GM19463 (cell line): Measurements from ENCODE around the gene TOR1B.
"Not testable (repeated sequence)": the region's sequence is repeated elsewhere in the genome, so short reads cannot be mapped to it uniquely, and the experiment has no call there.

ENCODE experiments used
- ATAC-seq: cut with Tn5 transposase; IDR thresholded peaks from one replicate; pipeline ENCODE4 v1.9.1; 2021; ENCODE audit warnings: mild to moderate bottlenecking, moderate library complexity; ENCODE audit not compliant: unreplicated experiment

Gene TOR1B

DNA sequence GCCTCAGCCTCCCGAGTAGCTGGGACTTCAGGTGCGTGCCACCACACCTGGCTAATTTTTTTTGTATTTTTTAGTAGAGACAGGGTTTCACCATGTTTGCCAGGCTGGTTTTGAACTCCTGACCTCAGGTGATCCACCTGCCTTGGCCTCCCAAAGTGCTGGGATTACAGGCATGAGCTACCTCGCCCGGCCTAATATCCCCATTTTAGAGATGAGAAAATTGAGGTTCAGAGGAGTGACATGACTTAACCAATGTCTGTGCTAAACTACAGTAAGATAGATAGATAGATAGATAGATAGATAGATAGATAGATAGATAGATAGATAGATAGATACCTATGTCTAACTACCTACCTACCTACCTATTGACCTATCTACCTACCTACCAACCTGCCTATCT, 26.9 kb upstream of the TOR1B start:
- not testable (repeated sequence) for ATAC-seq

DNA sequence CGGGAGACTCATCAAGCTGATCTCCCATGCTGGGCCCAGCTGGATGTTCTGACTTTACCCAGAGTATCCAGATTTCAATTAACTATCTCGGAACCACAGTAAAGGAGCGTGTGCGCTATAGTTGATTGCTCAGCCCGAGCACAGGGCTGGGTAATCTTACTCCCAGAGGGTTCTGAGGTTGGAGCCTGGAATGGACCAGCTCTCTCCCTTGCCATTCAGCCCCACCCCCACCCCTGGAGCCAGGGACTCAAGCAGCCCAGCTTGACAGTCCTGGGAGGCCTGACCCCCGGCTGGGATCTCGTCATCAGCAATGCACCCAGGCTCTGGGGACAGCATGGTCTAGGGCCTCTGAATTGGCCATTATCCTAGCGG, 26.4 kb upstream of the TOR1B start:
- ATAC-seq = no peak

DNA sequence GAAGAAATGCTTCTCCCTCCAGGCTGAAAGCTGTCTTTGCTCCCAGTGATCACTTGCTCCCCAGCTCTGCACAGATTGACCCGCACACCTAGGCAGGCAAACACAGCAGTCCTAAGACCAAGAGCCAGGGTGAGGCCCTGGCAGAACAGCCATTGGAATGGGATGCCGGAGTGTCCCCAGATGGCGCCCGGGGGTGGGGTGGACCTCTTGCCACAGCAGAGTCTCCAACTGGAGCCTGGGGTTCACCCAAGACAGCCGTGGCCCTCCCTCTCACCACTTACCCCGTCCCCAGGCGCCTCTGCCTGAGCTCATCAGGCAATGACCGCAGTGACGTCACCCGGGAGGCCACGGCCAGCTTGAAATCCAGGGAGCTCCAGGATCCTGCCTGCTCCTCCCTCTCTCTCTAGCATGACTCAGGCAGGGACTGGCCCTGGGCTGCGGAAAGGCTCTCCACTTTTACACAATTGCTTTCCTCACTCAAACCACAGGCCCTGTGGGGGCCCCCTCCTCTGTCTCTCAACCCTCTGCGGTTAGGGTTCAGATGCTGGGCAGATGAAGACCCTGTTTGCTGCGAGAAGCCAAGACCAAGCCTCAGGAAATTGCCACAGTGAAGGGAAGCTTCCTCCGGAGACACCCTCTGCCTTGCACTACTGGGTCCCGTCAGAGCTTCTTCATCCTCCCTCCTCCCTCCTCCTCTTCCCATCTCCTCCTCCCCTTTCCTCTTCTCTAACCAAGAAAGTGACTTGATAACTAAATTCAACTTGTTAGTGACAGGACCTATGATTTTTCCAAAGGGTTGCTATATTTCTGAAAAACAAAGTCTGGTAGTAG, 25.8 kb upstream of the TOR1B start:
- no peak for ATAC-seq

DNA sequence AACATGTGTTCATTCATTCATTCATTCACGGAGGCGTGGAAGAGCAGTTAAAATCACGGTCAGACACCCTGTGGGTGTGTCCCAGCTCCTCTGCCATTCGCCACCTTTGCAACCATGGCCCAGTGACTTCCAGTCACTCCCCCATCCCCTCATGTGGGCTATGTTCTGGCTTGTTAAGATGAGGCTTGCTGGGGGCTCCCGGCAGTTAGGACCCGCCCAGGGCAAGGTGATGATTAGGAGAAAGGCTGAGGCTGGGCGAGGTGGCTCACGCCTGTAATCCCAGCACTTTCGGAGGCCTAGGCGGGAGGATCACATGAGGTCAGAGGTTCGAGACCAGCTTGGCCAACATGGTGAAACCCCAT, 25.2 kb upstream of the TOR1B start:
- ATAC-seq = no peak

DNA sequence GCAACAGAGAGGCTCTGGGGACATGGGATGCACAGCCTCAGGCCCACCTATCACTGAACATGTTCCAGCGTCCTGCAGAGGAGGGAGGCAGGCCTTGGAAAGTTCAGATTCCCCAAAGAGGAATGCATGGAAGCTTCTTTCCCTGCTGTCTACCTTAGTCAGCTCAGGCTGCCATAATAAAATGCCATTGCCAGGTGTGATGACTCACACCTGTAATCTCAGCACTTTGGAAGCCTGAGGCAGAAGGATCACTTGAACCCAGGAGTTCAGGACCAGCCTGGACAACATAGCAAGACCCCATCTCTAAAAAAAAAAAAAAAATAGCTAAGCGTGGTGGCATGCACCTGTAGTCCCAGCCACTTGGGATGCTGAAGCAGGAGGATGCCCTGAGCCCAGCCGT, 24.5 kb upstream of the TOR1B start:
- no peak for ATAC-seq

DNA sequence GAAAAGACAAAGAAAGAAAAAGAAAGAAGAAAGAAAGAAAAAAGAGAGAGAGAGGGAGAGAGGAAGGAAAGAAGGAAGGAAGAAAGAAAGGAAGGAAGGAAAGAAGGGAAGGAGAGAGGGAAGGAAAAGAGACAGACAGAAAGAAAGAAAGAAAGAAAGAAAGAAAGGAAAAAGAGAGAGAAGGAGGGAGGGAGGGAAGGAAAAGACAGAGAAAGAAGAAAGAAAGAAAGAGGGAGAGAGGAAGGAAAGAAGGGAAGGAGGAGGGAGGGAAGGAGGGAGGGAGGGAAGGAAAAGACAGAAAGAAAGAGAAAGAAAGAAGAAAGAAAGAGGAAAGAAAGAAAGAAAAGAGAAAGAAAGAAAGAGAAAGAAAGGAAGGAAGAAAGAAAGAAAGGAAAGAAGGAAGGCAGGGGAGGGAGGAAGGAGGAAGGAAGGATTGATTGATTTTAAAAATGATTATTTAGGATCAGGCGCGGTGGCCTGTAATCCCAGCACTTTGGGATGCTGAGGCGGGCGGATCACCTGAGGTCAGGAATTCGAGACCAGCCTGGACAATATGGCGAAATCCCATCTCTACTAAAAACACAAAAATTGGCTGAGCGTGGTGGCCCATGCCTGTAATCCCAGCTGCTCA, 23.3 kb upstream of the TOR1B start:
- no peak for ATAC-seq

DNA sequence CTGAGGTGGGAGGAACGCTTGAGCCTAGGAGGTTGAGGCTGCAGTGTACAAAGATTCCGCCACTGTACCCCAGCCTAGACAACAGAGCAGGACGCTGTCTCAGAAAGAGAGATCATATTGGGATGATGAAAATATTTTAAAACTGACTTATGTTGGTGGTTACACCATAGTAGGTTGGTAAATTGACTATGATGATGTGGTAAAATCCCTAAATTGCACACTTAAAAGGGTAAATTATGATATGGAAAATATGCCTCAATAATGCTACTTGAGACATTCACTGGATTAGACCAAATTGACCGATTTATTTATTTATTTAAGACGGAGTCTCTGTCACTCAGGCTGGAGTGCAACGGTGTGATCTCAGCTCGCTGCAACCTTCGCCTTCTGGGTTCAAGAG, 21.9 kb upstream of the TOR1B start:
- ATAC-seq = no peak

DNA sequence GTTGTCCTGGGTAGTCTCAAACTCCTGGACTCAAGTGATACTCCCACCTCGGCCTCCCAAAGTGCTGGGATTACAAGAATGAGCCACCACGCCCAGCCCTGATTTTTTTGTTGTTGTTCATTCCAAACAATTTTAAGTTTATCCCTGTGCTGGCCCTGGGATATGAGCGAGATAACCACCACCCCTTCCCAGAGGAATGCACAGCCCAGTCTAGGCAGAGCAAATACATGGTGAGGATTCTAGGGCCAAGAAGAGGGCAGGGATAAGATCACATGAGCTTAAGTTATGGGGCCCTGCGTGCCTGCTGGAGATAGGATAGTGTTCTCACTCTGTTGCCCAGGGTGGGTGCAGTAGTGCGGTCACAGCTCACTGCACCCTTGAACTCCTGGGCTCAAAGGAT, 21.0 kb upstream of the TOR1B start:
- no peak for ATAC-seq

DNA sequence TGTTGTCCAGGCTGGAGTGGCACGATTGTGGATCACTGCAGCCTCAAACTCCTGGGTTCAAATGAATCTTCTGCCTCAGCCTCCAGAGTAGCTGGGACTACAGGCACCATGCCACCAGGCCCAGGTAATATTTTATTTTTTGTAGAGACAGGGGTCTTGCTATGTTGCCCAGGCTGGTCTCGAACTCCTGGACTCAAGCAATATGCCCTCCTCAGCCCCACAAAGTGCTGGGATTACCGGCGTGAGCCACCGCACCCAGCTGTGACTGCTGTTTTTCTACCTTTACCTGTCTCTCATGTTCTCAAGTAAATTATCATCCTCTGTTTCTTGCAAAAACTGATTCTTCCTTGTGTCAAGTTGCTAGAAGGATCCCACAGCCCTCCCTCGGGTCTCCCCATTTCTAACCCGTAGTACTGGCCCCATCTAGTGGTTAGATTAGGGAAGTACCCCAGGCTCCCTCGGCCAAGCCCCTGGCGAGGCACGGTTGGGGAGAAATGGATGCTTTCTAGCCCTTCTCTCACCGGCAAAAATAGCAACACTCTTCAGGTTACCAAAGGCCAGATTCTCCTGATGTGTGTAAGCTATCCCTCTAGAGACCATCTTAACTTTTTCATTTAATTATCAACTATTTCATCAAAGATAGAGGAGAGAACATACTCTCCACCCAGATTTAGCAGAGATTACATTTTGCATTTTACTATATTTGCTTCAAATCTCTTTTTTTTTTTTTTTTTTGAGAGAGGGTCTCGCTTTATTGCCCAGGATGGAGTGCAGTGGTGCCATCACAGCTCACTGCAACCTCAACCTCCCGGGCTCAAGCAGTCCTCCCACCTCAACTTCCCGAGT, 19.2 kb upstream of the TOR1B start:
- ATAC-seq = no peak

DNA sequence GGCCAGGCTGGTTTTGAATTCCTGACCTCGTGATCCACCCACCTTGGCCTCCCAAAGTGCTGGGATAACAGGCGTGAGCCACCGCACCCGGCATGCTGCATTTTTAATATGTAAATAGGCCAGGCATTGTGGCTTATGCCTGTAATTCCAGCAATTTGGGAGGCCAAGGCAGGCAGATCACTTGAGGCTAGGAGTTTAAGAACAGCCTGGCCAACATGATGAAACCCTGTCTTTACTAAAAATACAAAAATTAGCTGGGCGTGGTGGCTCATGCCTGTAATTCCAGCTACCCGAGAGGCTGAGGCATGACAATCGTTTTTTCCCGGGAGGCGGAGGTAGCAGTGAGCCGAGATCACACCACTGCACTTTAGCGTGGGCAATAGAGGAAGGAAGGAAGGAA, 18.0 kb upstream of the TOR1B start:
- not testable (repeated sequence) for ATAC-seq

DNA sequence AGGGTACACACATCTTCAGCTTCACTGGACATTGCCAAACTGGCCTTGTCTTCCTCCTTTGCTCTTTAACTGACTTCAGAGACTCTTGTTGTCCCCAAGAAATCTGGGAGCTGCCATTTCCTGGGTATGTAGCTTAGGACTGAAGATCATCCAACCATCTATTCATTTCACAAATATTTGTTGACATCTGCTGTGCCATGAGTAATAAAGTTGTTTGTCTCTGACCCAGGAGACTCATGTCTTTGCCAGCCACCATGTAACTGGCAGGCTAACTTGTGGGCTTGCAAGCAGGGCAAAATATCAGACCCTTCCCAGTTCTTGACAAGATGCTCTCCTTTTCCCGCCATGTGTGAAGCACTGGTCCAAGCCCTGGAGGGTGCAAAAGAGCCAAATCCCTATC, 17.1 kb upstream of the TOR1B start:
- ATAC-seq = no peak

DNA sequence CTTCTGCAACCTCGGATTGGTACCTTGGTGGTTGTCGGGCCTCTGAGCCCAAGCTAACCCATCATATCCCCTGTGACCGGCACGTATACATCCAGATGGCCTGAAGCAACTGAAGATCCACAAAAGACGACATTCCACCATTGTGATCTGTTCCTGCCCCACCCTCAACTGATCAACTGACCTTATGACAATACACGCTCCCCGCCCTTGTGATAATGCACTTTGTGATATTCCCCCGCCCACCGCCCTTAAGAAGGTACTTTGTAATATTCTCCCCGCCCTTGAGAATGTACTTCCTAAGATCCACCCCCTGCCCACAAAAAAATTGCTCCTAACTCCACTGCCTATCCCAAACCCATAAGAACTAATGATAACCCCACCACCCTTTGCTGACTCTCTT, 16.5 kb upstream of the TOR1B start:
- no peak for ATAC-seq

DNA sequence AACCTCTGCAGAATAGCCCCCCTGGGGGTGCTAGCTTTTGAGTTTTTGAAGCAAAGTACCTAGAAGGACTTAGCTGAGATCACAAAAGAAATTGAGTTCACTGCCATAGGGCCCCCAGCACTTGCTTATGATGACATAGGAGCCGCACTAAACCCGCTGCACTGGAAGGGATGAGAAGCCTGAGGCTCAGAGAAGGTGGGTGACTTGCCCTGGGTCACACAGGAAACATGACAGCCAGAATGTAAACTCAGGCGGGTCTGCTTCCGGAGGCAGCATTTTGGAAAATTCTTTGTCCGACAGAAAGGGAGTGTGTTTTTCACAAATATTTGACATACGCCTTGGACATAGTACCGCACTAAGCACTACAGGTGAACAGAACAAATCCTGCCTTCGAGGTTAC, 8.4 kb upstream of the TOR1B start:
- no peak for ATAC-seq

DNA sequence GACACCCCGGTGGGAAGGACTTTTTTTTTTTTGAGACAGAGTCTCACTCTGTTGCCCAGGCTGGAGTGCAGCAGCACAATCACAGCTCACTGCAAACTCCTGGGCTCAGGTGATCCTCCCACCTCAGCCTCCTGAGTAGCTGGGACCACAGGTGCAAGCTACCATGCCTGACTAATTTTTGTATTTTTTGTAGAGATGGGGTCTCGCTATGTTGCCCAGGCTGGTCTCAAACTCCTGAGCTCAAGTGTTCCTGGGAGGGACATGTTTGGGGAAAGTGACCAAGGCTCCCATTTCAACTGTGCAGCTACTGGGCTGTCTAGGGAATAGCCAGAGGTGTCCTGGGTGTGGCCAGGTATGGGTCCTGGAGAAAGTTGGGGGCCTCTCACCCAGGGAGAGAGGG, 7.0 kb upstream of the TOR1B start:
- ATAC-seq = not testable (repeated sequence)

DNA sequence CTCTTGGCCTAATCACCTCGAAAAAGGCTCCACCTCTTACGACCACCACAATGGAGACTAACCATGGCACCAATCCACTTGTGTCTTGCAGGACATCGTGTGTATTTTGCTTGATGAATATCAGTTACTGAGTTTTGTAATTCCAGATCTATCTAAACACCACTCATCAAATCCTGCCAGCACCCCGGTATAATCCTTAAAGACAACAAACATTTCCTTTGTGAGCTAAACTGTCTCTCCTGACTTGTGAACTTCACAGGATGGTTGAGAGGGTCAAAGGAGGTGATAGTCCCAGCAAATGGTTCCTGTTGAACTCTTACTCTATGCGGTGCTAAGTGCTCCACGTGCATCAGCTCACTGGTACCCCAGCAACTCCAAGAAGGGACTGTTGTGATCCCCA, 4.0 kb upstream of the TOR1B start:
- no peak for ATAC-seq

DNA sequence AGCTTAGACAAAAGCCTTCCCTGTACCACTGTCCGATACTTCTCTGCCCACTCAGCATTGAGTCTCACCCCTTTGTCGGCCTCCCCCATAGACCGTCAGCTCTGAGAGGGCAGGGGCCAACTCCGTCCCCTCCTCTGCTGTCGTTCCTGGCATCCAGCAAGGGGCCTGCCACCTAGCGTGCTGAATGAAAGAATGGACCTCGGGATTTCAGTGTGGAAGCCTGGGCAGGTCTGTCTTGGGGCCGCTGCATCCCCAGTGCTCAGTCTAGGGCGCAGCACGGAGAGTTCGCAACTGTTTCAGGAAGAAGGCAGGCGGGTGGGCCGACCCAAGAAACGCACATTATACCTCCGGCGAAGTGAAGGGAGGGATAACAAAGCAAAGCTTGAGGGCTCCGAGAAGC, 1.5 kb upstream of the TOR1B start:
- ATAC-seq = no peak

DNA sequence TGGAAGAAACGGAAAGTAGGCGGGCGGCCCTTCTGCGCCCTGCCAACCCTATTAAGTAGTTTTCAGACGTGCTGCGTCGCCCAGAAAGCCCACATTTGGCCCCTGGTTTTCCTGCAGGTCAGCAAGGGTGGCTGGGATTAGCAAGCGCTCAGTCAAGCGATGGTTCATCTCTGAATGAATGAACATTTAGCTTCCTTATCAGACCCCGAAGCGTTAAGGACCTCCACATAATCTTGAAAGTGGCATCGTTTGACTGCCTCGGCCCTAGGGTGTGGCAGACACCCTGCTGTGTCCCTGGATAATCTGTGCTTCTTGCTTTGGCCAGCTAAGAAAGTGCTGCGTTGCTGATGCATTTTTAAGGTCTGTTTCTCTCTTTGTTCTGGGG, 684 bp downstream of the TOR1B start:
- ATAC-seq = no peak

DNA sequence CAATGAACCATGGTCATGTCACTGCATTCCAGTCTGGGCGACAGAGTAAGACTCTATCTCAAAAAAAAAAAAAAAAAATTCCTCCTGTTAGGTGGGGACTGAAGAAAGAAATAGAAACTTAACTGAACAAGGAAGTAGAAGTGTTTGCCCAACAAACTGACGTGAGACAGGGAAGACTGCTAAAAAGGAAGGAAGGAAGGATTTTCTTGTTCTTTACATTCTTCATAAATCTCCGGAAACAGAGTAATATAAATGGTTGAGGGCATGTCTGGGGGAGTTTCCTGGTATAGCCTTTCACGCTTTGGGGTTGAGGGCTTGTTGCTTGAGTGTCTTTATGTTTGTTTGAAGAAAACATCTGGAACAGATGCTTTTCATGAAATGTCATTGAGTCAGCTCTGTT, 3.1 kb downstream of the TOR1B start:
- no peak for ATAC-seq

DNA sequence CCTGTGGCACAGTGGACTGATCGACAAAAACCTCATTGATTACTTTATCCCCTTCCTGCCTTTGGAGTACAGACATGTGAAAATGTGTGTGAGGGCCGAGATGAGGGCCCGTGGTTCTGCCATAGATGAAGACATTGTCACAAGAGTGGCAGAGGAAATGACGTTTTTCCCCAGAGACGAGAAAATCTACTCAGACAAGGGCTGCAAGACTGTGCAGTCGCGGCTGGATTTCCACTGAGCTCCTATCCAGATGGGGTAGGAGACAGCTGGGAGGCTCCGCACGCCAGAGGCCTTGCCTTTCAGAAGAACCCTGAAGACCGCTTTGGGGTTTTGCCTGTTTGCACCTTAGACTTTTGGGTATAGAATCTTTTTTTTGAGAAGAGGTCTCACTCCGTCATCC, 6.4 kb downstream of the TOR1B start:
- ATAC-seq = no peak

DNA sequence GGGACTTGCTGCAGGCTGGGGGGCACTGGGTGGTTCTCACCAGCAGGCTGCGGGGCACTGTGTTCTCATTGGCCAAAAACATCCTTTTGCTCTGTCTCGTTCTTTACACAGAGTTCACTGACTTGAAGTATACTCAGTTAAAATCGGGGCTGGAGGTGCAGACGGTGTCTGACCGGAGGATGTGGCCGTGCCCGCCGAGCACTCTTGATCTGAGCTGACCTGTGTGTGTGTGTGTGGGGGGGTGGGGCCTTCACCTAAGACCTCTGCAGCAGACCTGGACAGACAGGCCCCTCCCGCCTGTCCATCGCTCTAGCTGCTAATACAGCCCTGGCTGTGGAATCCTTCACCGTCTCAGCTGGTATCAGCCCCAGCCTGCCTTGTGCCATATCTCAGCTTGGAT, 7.1 kb downstream of the TOR1B start:
- ATAC-seq = no peak

DNA sequence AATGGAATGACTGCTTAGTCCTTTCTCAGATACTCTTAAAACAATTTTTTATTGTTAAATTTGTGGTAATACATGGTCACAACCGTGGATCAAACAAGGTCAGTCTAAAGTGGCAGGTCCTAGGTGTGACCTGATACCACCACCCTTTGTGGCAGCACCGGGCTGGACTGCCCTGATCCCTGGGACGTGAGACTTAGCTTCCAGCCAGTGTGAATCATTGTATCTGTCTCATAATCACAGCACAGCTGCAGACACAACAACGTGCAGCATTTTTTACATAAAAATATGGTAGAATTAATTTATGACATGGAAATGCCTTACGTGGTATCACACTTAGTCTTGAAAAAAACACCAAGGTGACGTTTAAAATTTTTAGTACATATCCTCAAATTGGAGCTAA, 7.8 kb downstream of the TOR1B start:
- ATAC-seq = no peak

DNA sequence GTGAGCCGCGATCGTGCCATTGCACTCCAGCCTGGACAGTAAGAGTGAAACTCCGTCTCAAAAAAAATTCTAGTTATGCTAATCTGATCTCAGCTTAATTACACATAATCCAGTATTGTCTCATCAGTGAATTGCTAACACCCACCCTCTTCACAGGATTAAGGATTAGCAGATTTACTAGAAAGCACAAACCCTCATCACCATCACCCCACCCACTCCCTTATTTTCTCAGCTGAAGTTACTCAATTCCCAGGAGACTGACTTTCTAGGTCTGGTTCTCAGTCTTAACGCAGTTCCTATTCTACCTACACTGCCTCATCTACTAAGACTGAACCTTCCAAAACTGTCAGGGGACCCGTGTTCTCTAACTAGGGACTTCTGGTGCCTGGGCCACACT, 9.0 kb downstream of the TOR1B start:
- no peak for ATAC-seq
